ENCODE data around the gene UBALD1.
A peak's percentile ranks its signal among the peaks of the same experiment; 100 is the strongest.

UBALD1 gene

DNA sequence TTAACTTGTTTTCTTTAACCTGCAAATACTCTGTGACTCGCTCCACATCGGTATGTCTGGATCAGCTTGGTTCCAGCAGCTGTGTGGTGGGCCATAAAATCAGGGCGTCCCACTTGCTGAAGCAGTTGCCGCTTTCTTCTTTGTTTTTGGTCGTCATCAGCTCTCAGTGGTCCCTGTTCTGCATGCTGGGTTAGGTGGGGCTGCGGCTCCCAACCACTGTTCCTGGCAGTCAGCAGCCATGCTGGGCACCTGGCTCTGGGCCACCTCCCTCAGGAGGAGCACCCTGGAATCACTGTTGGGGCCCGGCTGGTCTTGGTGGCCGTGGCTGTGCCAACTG, 32.9 kb upstream of the UBALD1 start:
- DNase-seq (ENCODE audit: low spot score), result no peak
- ChIA-PET POLR2A (ENCODE audit: low non-redundant PET) (no interaction called here), CTCF (no interaction called here)
- H3K27ac ChIP-seq, result peak overlapping the region; percentile 29; the same call in 1 of the 2 replicates
- TF ChIP-seq, protein P1, sequence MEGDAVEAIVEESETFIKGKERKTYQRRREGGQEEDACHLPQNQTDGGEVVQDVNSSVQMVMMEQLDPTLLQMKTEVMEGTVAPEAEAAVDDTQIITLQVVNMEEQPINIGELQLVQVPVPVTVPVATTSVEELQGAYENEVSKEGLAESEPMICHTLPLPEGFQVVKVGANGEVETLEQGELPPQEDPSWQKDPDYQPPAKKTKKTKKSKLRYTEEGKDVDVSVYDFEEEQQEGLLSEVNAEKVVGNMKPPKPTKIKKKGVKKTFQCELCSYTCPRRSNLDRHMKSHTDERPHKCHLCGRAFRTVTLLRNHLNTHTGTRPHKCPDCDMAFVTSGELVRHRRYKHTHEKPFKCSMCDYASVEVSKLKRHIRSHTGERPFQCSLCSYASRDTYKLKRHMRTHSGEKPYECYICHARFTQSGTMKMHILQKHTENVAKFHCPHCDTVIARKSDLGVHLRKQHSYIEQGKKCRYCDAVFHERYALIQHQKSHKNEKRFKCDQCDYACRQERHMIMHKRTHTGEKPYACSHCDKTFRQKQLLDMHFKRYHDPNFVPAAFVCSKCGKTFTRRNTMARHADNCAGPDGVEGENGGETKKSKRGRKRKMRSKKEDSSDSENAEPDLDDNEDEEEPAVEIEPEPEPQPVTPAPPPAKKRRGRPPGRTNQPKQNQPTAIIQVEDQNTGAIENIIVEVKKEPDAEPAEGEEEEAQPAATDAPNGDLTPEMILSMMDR (conservative IDR thresholded peaks at IDR 0.05; ENCODE audit: low read depth), result no peak

DNA sequence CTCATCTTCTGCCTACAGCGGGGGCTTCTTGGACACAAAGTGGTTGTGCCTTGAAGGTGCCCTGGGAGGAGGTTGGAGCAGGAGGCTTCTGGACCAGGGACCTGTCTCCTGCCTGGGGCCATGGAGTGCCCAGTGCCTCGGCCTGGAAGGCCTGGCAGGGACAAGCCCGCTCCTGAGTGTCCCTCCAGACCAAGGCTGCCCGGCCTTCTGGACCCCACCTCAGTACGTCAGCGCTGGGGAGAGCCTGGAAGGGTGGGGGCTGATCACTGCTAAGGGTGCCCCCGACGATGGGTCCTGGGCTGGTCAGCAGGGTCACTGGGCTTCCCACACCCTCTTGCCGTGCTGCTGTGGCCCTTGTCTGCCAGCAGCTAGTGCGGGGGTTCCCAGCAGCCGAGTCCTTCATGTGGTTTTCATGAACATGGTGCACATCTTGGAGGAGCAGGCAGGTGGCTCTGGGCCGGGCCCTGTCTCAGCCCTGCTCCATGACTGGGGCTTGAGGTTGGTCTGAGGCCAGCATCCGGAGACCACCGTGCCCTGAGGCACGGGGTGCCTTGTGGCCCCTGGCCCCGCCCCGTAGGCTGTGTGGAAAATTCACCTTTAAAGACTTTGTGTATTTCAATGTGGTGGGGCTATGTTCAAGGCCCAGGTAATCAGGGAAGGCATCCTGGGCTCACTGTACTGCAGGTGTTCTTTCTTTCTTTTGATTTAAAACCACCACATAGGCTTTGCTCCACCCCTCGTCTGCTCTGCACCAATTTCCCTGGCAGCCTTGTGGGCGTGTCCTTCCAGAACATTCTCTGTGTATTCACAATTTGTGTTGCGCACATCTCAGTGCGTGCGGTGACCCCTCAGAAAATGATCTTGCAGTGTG, 32.3 kb upstream of the UBALD1 start:
- ChIA-PET POLR2A (ENCODE audit: low non-redundant PET) (no interaction called here), CTCF (no interaction called here)
- H3K27ac ChIP-seq, result peak overlapping the region; percentile 29
- no peak for DNase-seq (ENCODE audit: low spot score)
- TF ChIP-seq, protein P1 (conservative IDR thresholded peaks at IDR 0.05; ENCODE audit: low read depth), result no peak

DNA sequence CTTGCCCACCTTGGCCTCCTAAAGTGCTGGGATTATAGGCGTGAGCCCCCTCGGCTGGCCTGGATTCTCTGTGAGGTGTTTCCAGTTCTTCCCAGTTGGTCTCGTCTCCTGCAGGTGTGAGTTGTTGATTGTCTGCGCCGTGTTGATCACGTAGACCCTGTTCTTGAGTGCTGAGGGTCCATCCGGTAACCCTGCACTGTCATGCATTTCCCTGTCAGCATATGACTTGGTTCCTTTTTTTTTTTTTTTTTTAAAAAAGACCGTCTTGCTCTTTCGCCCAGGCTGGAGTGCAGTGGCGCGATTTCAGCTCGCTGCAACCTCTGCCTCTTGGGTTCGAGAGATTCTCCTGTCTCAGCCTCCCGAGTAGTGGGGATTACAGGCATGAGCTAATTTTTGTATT, 27.2 kb upstream of the UBALD1 start:
- TF ChIP-seq, protein P1 (conservative IDR thresholded peaks at IDR 0.05; ENCODE audit: low read depth), result no peak
- CTCF ChIA-PET, result no interaction called here
- no peak for DNase-seq (ENCODE audit: low spot score)
- POLR2A ChIA-PET (ENCODE audit: low non-redundant PET), result no interaction called here
- no peak overlapping the region for H3K27ac ChIP-seq

DNA sequence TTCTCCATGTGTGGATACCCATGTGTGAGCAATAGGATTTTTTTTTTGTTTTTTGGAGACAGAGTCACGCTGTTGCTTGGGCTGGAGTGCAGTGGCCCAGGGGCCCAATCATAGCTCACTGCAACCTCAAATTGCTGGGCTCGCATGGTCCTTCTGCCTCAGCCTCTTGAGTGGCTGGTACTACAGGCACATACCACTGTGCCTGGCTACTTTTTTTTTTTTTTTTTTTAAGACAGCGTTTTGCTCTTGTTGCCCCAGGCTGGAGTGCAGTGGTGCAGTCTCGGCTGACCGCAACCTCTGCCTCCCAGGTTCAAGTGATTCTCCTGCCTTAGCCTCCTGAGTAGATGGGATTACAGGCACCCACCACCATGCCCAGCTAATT, 26.6 kb upstream of the UBALD1 start:
- CTCF ChIA-PET, result no interaction called here
- no peak for DNase-seq (ENCODE audit: low spot score)
- TF ChIP-seq, protein P1 (conservative IDR thresholded peaks at IDR 0.05; ENCODE audit: low read depth), result no peak
- POLR2A ChIA-PET (ENCODE audit: low non-redundant PET), result interaction anchor here (0.6 kb wide), 1 partner anchor 16 kb away, joined by 3 read pairs; no protein-coding TSS in a partner anchor
- peak overlapping the region; percentile 19; the same call in 1 of the 2 replicates for H3K27ac ChIP-seq

DNA sequence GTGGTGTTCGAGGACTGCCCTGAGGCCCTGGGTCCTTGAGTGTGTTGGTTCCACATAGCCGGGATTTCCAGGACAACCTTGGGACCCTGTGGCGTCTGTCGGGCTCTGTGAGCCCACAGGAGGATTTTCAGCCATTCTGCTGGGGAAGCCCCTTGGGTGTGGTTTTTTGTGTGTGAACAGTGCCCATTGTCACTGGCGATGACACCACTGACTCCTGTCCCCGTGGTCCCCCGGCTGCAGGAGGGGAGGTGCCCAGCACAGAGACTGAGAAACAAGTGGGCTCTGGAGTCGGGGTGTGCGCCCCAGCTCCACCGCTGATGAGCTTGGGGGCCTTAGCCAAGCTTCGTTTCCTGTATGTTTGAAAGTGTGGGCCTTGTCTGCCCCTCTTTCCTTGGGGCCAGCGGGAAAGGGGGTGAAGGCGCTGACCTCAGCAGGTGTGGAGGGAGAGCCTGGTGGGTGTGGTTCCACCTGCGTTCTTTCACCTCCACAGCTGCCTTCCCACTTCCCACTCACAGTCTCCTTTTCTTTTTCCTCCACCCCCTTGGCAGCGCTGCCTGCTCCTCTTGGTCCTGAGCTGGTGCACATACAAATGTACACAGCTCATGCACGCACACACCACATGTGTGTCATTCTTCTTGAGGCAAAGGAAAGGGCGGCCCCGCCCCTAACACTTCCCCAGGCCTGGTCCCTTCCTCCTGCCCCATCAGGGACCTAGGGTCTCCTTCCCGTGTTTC, 26.1 kb upstream of the UBALD1 start:
- ChIA-PET CTCF (no interaction called here), POLR2A (ENCODE audit: low non-redundant PET) (interaction anchor here (0.6 kb wide), 1 partner anchor 15 kb away, joined by 3 read pairs; no protein-coding TSS in a partner anchor)
- no peak for DNase-seq (ENCODE audit: low spot score)
- H3K27ac ChIP-seq, result peak overlapping the region; percentile 19
- TF ChIP-seq, protein P1 (conservative IDR thresholded peaks at IDR 0.05; ENCODE audit: low read depth), result no peak

DNA sequence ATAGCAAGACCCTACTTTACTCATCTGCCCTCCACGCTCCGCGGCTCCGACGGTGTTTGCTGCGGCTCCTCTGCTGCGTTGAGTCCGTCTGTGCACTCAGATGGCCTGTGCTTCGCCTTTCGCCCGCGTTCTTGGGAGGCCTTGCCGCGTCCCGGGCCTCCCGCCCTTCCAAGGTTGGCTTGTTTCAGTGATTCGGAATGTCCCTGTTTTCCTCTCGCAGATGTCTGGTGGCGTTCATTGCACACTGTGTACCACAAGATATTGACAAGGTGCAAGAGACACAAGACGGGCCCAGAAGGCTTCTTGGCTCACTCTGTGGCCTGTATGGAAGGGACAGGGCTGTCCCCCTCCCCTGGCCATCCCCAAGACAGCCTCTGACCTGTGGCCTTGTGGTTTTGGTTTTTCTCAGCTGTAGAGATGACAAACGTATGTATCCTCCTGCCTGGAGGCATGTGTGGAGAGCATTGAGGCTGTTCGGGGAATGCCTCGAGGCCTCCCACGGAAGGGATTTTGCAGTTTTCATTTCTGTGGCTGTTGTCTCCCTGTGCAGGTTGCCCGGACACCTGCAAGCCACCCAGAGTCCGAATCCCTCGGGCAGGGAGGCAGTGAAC, 25.3 kb upstream of the UBALD1 start:
- TF ChIP-seq, protein P1 (conservative IDR thresholded peaks at IDR 0.05; ENCODE audit: low read depth), result no peak
- POLR2A ChIA-PET (ENCODE audit: low non-redundant PET), result no interaction called here
- CTCF ChIA-PET, result no interaction called here
- peak overlapping the region; percentile 19 for H3K27ac ChIP-seq
- DNase-seq (ENCODE audit: low spot score), result no peak

Data from RWPE1 (cell line).